B cell (primary cell): Measurements from ENCODE around the gene CFAP73. TPM values are rescaled to one million over a fixed set of nuclear protein-coding genes. Genes with fewer than 3 reads are reported as not detected.
A peak's percentile ranks its signal among the peaks of the same experiment; 100 is the strongest.

Experiments
- ATAC-seq: fragments of 200-7000 bp; cut with Tn5 transposase; one replicate; pipeline ENCODE4 v1.10.0; 2021; ENCODE audit warnings: low read depth, mild to moderate bottlenecking, moderate number of reproducible peaks, moderate library complexity
- CTCF ChIA-PET: fragments of 350-600 bp; sonication (Branson Sonifier 250); formaldehyde crosslinking; loops from one replicate; lab custom pipeline; 2021; ENCODE audit warnings: antibody characterized with exemption, inconsistent platforms; lab: Charles Lee
- POLR2A ChIA-PET: fragments of 350-600 bp; sonication (Branson Sonifier 250); formaldehyde crosslinking; loops from one replicate; lab custom pipeline; 2021; ENCODE audit warnings: antibody characterized with exemption; lab: Charles Lee
- DNase-seq: peaks from one replicate; pipeline ENCODE4 v3.0.0; 2013
- H2AFZ ChIP-seq: 2 replicates; pipeline ENCODE4 v1.6.1; 2012; ENCODE audit warnings: mild to moderate bottlenecking, low read depth, low read length; ENCODE audit not compliant: insufficient read depth, poor library complexity, severe bottlenecking
- H3K27ac ChIP-seq, 2 donors: 1 replicate in 1 of 2; 2 replicates in 1 of 2; pipeline ENCODE4 v1.5.1; 2012 to 2013; ENCODE audit warnings: low read length in 2 of 2, mild to moderate bottlenecking in 2 of 2, moderate library complexity in 1 of 2
- H3K27me3 ChIP-seq, 4 experiments: fragments of 200-600 bp in 1 of 4; sonication (generic) in 1 of 4; replicated peaks in 1 of 4; 1 replicate in 2 of 4; 2 replicates in 2 of 4; pipeline versions ENCODE4 v1.6.1 to v1.7.0; 2013 to 2016; ENCODE audit warnings: low read length in 3 of 4, mild to moderate bottlenecking in 2 of 4, mixed read lengths in 1 of 4, moderate library complexity in 1 of 4; ENCODE audit not compliant: insufficient read depth in 4 of 4, control insufficient read depth in 3 of 4; ENCODE audit errors: control extremely low read depth in 1 of 4
- H3K36me3 ChIP-seq, 2 experiments: replicated peaks in 1 of 2; 1 replicate in 1 of 2; 2 replicates in 1 of 2; pipeline versions ENCODE4 v1.6.1 to v1.7.1; 2013; ENCODE audit warnings: low read length in 1 of 2; ENCODE audit not compliant: insufficient read depth in 2 of 2, control insufficient read depth in 1 of 2; ENCODE audit errors: control extremely low read depth in 1 of 2, extremely low read depth in 1 of 2
- H3K4me1 ChIP-seq, 2 donors: fragments of 200-600 bp in 1 of 2; sonication (generic) in 1 of 2; 1 replicate in 1 of 2; 2 replicates in 1 of 2; pipeline versions ENCODE4 v1.5.1 to v1.6.1; 2013 to 2017; ENCODE audit warnings: low read length in 2 of 2; ENCODE audit not compliant: control insufficient read depth in 2 of 2, insufficient read depth in 2 of 2
- H3K4me2 ChIP-seq: replicated peaks from 2 replicates; pipeline ENCODE3; 2012; ENCODE audit warnings: mild to moderate bottlenecking, low read depth, low read length; ENCODE audit not compliant: poor library complexity, severe bottlenecking
- H3K4me3 ChIP-seq, 5 experiments: fragments of 200-600 bp in 1 of 5; sonication (generic) in 1 of 5; 1 replicate in 3 of 5; 2 replicates in 2 of 5; pipeline versions ENCODE4 v1.5.1 to v1.7.0; 2011 to 2016; ENCODE audit warnings: low read length in 4 of 5, mild to moderate bottlenecking in 4 of 5, low read depth in 2 of 5, control low read depth in 1 of 5, moderate library complexity in 1 of 5; ENCODE audit not compliant: insufficient read depth in 1 of 5; ENCODE audit errors: control extremely low read depth in 1 of 5, extremely low read depth in 1 of 5
- H3K79me2 ChIP-seq: fragments of 200-600 bp; sonication (generic); one replicate; pipeline ENCODE4 v1.6.0; 2016; ENCODE audit warnings: low read length; ENCODE audit not compliant: control insufficient read depth, insufficient read depth
- H3K9ac ChIP-seq: fragments of 200-600 bp; sonication (generic); 2 replicates; pipeline ENCODE4 v1.6.1; 2017; ENCODE audit warnings: mild to moderate bottlenecking, low read length, moderate library complexity
- H3K9me3 ChIP-seq, 3 donors: one replicate each; pipeline versions ENCODE4 v1.6.1 to v1.7.1; 2013; ENCODE audit warnings: low read length in 2 of 3; ENCODE audit not compliant: control insufficient read depth in 2 of 3, insufficient read depth in 1 of 3; ENCODE audit errors: control extremely low read depth in 1 of 3
- H4K20me1 ChIP-seq: 2 replicates; pipeline ENCODE4 v1.6.0; 2012; ENCODE audit warnings: mild to moderate bottlenecking, low read length; ENCODE audit not compliant: insufficient read depth, control insufficient read depth, poor library complexity, severe bottlenecking
- H3K27ac Mint-ChIP-seq: one replicate; pipeline ENCODE4 v1.8.0; 2021; ENCODE audit warnings: mixed read lengths
- H3K27me3 Mint-ChIP-seq: one replicate; pipeline ENCODE4 v1.8.0; 2021; ENCODE audit warnings: mixed read lengths
- H3K4me1 Mint-ChIP-seq: one replicate; pipeline ENCODE4 v1.8.0; 2021; ENCODE audit warnings: mixed read lengths
- H3K4me3 Mint-ChIP-seq: one replicate; pipeline ENCODE4 v1.8.0; 2021; ENCODE audit warnings: mixed read lengths
- H3K9me3 Mint-ChIP-seq: one replicate; pipeline ENCODE4 v1.8.0; 2022; ENCODE audit warnings: mixed read lengths; ENCODE audit not compliant: insufficient read depth
- EZH2 ChIP-seq: IDR thresholded peaks from 2 replicates; pipeline ENCODE4 v1.6.1; 2012; ENCODE audit warnings: borderline replicate concordance, low read depth, mild to moderate bottlenecking, moderate library complexity, low read length; ENCODE audit not compliant: insufficient read depth, poor library complexity, severe bottlenecking
- WGBS: methylation state at CpG from one replicate; pipeline ENCODE4 v1.1.5; 2013; ENCODE audit warnings: missing lambda C conversion rate; ENCODE audit not compliant: insufficient coverage; 5-methylcytosine and 5-hydroxymethylcytosine counted together
- intact Hi-C: fragments of 100-400 bp; cut with micrococcal nuclease; formaldehyde crosslinking; loops from one replicate; pipeline ENCODE4 v1.10.0; 2022
- polyA plus RNA-seq: library from polyadenylated mRNA; depleted of rRNA; stranded (reverse); fragments of >200 nt; gene quantifications from 2 replicates; pipeline ENCODE4 v1.2.3, GENCODE V29; 2012
- total RNA-seq, 2 donors: library from RNA; stranded (reverse); fragments of 120-200 nt in 1 of 2; gene quantifications; 1 replicate in 1 of 2; 2 replicates in 1 of 2; pipeline versions ENCODE4 v1.2.3 to v1.2.4, GENCODE V29; 2013 to 2022
- TF ChIP-seq, protein P1 (sequence below): fragments of 200-600 bp; IDR thresholded peaks from one replicate; pipeline ENCODE4 v1.8.0; 2022; ENCODE audit warnings: antibody characterized with exemption, mild to moderate bottlenecking

Gene CFAP73
- total and polyA plus RNA-seq, 2 donors (not counting 1 experiment from before 2014, with no cell fraction given) = 0.13 to 5.1 TPM

DNA sequence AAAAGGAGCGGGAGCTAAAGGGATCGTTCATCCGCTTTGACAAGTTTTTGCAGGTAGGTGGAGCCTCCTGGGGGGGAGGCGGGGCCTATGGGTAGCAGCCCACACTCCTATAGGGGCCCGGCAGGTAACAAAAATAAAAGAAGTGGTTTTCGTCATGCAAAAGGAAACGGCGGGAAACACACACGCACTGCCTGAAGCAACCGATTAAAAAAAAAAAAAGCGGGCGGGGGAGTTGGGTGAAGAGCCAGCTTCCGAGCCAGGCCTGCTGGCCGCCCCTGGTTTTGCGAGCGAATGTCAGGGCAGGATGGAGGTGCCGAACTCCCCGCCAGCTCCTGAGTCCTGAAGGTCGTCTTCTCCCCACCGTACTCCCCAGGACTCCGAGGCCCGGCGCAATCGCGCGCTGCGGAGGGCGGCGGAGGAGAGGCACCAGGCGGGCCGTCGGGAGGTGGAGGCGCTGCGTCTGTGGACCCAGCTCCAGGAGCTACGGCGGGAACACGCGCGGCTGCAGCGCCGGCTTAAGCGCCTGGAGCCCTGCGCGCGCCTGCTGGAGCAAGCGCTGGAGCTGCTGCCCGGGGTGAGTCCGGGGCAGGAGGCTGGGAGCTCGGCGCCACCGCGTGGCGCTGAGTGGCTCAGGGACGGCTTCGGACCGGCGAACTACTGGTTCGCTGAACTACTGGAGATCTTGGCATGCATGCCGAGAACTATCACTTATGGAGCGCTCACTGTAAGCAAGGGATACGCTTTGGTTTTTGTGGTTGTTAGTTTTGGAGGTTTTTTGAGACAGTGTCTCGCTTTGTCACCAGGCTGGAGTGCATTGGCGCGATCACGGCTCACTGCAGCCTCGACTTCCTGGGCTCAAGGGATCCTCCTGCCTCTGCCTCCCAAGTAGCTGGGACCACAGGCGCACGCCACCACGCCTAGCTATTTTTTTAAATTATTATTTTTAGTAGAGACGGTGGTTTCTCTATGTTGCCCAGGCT, 3.6 kb downstream of the CFAP73 start:
- Histone ChIP-seq H3K36me3 (no peaks in the 10 kb centered on the region), H4K20me1 (peaks cover 9% of the 10 kb centered on the region), H3K4me1 (peaks cover 15 to 32% of the 10 kb centered on the region in 2 donors), H3K79me2 (peaks cover 6% of the 10 kb centered on the region), H3K9me3 (no peaks in the 10 kb centered on the region), H3K4me3 (peak overlapping the region; percentile 34 to 61 (median 56)), H2AFZ (peak overlapping the region; percentile 80), H3K27ac (no peak overlapping the region), H3K4me2 (peak overlapping the region; percentile 99), H3K9ac (peak overlapping the region; percentile 62), H3K27me3 (peaks cover 0 to 25% (median 8%) of the 10 kb centered on the region in 4 experiments)
- ATAC-seq (peak; percentile 73), DNase-seq (peak; percentile 72)
- 3% methylated on average over 62 of the region's 70 CpGs for WGBS
- no peaks in the 10 kb centered on the region for H3K9me3 Mint-ChIP-seq
- peak overlapping the region; percentile 88 for H3K4me3 Mint-ChIP-seq
- TF ChIP-seq, protein P1, sequence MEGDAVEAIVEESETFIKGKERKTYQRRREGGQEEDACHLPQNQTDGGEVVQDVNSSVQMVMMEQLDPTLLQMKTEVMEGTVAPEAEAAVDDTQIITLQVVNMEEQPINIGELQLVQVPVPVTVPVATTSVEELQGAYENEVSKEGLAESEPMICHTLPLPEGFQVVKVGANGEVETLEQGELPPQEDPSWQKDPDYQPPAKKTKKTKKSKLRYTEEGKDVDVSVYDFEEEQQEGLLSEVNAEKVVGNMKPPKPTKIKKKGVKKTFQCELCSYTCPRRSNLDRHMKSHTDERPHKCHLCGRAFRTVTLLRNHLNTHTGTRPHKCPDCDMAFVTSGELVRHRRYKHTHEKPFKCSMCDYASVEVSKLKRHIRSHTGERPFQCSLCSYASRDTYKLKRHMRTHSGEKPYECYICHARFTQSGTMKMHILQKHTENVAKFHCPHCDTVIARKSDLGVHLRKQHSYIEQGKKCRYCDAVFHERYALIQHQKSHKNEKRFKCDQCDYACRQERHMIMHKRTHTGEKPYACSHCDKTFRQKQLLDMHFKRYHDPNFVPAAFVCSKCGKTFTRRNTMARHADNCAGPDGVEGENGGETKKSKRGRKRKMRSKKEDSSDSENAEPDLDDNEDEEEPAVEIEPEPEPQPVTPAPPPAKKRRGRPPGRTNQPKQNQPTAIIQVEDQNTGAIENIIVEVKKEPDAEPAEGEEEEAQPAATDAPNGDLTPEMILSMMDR = peak; percentile 23
- no peak for TF ChIP-seq EZH2
- H3K4me1 Mint-ChIP-seq = peaks cover 26% of the 10 kb centered on the region
- no peak overlapping the region for H3K27ac Mint-ChIP-seq
- H3K27me3 Mint-ChIP-seq = peaks cover 6% of the 10 kb centered on the region
- POLR2A ChIA-PET = interaction anchor here (0.7 to 1.2 kb wide), 6 partner anchors 8 to 77 kb away, joined by 3 to 6 read pairs (median 3); partner anchors contain the start of gene TPCN1
- intact Hi-C loops = loop anchor here (1.0 to 10.0 kb wide), 4 partner anchors 18 to 248 kb away; partner anchors contain the start of genes OAS1 and RASAL1
- CTCF ChIA-PET = interaction anchor here (0.5 to 7.4 kb wide), 30 partner anchors 8 to 253 kb away, joined by 3 to 73 read pairs (median 5); partner anchors contain the start of genes DTX1, OAS2 and RASAL1
